ENCODE data around the gene SFMBT1.

The SFMBT1 gene, protein sequence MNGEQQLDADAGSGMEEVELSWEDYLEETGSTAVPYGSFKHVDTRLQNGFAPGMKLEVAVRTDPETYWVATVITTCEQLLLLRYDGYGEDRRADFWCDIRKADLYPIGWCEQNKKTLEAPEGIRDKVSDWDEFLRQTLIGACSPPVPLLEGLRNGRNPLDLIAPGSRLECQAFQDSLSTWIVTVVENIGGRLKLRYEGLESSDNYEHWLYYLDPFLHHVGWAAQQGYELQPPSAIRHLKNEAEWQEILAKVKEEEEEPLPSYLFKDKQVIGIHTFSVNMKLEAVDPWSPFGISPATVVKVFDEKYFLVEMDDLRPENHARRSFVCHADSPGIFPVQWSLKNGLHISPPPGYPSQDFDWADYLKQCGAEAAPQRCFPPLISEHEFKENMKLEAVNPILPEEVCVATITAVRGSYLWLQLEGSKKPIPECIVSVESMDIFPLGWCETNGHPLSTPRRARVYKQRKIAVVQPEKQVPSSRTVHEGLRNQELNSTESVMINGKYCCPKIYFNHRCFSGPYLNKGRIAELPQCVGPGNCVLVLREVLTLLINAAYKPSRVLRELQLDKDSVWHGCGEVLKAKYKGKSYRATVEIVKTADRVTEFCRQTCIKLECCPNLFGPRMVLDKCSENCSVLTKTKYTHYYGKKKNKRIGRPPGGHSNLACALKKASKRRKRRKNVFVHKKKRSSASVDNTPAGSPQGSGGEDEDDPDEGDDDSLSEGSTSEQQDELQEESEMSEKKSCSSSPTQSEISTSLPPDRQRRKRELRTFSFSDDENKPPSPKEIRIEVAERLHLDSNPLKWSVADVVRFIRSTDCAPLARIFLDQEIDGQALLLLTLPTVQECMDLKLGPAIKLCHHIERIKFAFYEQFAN

DNA sequence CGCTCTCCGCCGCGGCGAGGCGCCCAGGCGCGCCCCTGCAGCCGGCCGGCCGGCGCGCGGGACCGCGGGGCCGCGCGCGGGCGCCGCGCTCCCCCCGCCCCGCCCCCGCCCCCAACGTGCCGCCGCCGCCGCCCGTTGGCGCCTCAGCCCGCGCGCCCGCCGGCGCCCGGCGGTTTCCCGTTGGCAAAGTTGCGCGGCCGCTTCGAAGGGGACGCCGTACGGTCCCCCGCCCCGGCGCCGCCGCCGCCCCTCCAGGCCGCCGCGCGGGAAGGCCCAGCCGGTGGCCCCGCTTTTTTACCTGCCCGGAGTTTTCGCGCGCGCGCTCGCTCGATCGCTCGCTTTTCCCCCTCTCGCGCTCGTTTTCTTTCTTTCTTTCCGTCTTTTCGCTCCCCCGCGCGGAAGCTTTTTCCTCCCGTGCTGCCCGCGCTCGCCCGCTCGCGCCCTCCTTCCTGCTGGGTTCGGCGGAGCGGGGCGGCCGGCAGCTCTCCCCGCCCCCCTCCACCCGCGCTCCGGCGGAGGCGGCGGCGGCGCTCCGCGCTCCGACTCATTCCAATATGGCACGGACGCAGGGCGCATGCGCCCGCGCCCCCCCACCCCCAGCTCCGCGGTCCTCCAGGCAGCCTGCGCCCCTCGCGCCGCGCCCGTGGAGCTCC is at the start of gene SFMBT1:
TSS of gene SFMBT1 (minus strand) at position 556 of the 653 bp plus-strand sequence. CDS start 76,945 bp downstream, outside the sequence.
- Mint-ChIP-seq H3K4me1 (ENCODE audit: low read depth) (peaks cover 20% of the 10 kb centered on the region), H3K27me3 (peaks cover 30% of the 10 kb centered on the region), H3K27ac (peak within 1 kb of the TSS; percentile 95), H3K9me3 (no peaks in the 10 kb centered on the region), H3K36me3 (ENCODE audit: low read depth) (peaks cover 7% of the 10 kb centered on the region), H3K4me3 (peak within 1 kb of the TSS; percentile 97)
- intact Hi-C loops (cut with micrococcal nuclease): no loop called here

DNA sequence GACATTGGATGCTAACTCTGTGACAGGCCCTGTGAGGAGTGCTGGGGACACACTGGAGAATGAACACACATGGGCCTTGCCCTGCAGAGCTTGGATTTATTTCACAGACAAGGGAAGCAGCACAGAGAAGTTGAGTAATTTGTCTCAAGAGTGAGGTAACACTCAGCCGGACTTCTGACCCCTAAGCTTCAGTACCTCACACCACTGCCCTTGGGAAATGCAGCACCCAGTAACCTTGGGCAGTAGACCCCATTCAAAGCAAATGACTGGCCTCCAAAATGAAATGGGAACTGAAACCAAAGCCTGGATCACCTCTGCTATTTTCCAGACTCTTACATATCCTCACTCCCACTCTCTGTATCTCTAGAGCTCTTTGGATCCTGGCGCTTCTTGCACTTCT is 47.1 kb upstream of the SFMBT1 start:
- H3K4me1 Mint-ChIP-seq (ENCODE audit: low read depth): peaks cover 52% of the 10 kb centered on the region
- no peaks in the 10 kb centered on the region for H3K27me3 Mint-ChIP-seq
- intact Hi-C loops (cut with micrococcal nuclease): no loop called here
- no peak overlapping the region for H3K4me3 Mint-ChIP-seq
- H3K27ac Mint-ChIP-seq: peak overlapping the region; percentile 46
- no peaks in the 10 kb centered on the region for H3K9me3 Mint-ChIP-seq
- peaks cover 76% of the 10 kb centered on the region for H3K36me3 Mint-ChIP-seq (ENCODE audit: low read depth)

DNA sequence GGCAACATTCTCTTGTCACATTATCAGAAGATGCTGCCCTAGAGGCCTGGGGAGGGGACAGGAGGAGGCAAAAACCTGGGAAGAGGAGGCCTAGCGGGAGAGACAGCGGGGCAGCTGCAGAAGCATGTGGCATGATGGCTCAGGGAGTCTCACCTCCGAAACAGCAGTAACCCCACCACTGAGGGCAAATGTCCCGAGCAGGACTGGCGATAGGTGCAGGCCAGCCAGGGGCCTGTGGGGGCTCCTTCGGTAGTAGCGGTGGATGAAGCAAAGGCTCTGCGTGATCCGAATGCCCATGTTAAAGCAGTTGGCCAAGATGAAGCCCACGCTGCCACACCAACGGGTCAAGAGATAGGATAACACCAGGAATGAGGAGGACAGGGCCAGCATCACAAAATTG is 46.3 kb upstream of the SFMBT1 start:
- Mint-ChIP-seq H3K27ac (peak overlapping the region; percentile 71), H3K36me3 (ENCODE audit: low read depth) (peaks cover 76% of the 10 kb centered on the region), H3K9me3 (no peaks in the 10 kb centered on the region), H3K4me3 (no peak overlapping the region), H3K27me3 (no peaks in the 10 kb centered on the region), H3K4me1 (ENCODE audit: low read depth) (peaks cover 52% of the 10 kb centered on the region)
- intact Hi-C loops (cut with micrococcal nuclease): no loop called here

DNA sequence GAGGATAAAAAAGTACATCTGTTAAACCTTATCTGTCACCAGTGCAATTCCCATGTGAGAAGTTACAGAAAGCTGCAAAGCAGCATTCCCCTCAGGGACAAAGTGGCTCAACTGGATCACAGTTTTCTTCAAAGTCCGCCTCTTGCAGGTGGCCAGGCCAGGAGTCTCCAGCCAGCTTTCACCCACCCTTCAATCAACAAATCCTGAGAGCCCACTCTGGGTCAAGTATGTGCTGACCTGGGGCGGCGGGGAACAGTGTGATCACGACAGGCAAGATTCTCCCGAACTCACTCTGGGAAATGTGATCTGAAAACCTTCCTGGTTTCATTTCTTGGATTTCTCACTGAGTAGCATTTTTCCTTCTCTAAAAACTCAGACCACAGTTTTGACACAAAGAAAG is 45.1 kb upstream of the SFMBT1 start:
- Mint-ChIP-seq H3K27me3 (no peaks in the 10 kb centered on the region), H3K4me1 (ENCODE audit: low read depth) (peaks cover 52% of the 10 kb centered on the region), H3K9me3 (no peaks in the 10 kb centered on the region), H3K36me3 (ENCODE audit: low read depth) (peaks cover 77% of the 10 kb centered on the region), H3K4me3 (no peak overlapping the region), H3K27ac (peak overlapping the region; percentile 71)
- intact Hi-C loops (cut with micrococcal nuclease): no loop called here

DNA sequence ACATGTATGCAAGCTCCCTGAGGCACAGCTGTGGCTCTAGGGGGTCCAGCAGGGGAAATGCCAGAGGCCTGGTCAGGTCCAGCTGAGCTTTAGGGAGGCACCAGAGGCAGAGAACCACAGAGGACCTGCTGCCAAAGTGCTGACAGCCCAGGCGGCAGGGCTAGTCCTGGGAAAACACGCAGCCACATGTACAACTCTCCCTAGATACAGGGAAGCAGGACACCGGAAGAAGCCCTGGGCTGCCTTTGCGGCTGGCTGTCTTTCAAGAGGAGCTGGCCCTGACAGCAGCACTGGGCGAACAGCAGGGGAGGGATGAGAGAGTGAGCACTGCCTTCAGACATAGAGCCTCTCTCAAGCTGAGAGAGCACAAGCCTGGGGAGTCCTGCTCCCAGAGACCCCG is 43.6 kb upstream of the SFMBT1 start:
- Mint-ChIP-seq H3K4me3 (no peak overlapping the region), H3K9me3 (no peaks in the 10 kb centered on the region), H3K36me3 (ENCODE audit: low read depth) (peaks cover 72% of the 10 kb centered on the region), H3K27ac (peak overlapping the region; percentile 71), H3K27me3 (no peaks in the 10 kb centered on the region), H3K4me1 (ENCODE audit: low read depth) (peaks cover 52% of the 10 kb centered on the region)
- intact Hi-C loops (cut with micrococcal nuclease): no loop called here

DNA sequence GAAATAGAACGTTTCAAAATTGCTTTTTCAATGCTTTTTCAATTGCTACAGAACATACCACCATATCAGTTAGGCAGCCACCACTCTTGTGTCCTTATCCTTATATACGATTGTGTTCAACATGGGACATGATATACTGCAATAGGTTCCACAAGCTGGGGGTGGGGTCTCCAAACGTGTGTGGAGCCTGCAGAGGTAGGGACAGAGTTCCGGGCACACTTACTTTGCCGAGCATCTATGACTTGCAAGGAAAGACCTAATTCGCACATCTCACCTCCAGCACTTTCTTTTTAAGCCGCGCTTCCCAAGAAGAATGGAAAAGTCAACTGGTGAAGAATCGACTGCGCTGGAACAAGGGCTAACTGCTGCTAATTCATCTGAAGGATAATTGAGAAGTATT is 39.6 kb upstream of the SFMBT1 start:
- intact Hi-C loops (cut with micrococcal nuclease): no loop called here
- H3K27ac Mint-ChIP-seq: peak overlapping the region; percentile 22
- H3K4me3 Mint-ChIP-seq: no peak overlapping the region
- H3K9me3 Mint-ChIP-seq: no peaks in the 10 kb centered on the region
- peaks cover 13% of the 10 kb centered on the region for H3K4me1 Mint-ChIP-seq (ENCODE audit: low read depth)
- H3K27me3 Mint-ChIP-seq: no peaks in the 10 kb centered on the region
- peaks cover 63% of the 10 kb centered on the region for H3K36me3 Mint-ChIP-seq (ENCODE audit: low read depth)

DNA sequence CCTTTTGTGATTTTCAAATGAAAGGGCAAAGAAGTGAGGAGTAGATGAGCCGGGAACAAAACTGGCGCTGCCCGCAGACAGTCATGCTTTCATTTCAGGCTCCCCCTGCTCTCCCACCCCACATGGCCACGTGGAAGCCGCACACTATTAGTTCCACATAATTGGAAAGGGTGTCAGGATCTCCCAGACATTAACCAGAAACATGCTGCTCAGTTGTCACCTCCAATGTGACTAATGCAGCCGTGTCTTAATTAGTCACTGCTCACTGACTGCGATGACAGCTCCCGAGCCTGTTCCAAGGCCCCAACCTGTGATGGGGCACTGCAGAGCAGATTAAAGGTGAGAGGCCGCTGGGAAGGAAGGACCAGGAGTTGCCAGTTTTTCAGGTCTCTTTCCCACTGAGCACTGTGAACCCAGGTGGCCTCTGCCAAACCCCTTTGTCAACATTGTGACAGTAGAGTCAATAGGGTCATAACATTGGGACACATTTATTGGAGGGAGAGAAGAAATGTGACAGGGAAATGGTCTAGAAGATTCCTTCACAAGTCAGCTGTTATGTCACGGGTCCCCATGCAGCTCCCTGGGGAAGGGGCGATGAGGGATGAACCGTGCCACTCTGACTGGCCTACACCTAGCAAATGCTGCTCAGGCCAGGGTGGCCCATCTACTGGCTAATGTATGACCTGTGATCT is 38.6 kb upstream of the SFMBT1 start:
- Mint-ChIP-seq H3K4me3 (no peak overlapping the region), H3K9me3 (no peaks in the 10 kb centered on the region), H3K4me1 (ENCODE audit: low read depth) (peaks cover 2% of the 10 kb centered on the region), H3K27me3 (no peaks in the 10 kb centered on the region), H3K36me3 (ENCODE audit: low read depth) (peaks cover 54% of the 10 kb centered on the region), H3K27ac (no peak overlapping the region)
- intact Hi-C loops (cut with micrococcal nuclease): no loop called here

DNA sequence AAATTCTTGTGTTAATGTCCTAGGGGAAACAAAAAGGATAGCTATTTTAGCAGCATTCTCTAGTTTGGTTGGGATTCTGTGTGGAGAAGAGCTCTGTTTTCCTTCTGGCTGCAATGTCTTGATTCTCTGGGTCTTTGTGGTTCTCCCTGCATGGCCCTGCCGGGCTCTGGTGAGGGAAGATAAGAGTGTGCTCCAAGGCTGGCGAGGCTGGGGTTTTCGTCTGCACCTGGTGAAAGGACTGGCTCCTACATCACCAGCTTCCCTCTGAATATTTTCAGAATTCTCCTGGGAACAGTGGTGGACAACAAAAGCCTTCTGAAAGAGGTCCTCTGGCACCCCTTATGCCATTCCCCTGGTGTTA is 38.1 kb upstream of the SFMBT1 start:
- Mint-ChIP-seq H3K9me3 (no peaks in the 10 kb centered on the region), H3K4me3 (no peak overlapping the region), H3K27ac (no peak overlapping the region), H3K27me3 (no peaks in the 10 kb centered on the region), H3K36me3 (ENCODE audit: low read depth) (peaks cover 48% of the 10 kb centered on the region), H3K4me1 (ENCODE audit: low read depth) (no peaks in the 10 kb centered on the region)
- intact Hi-C loops (cut with micrococcal nuclease): no loop called here

DNA sequence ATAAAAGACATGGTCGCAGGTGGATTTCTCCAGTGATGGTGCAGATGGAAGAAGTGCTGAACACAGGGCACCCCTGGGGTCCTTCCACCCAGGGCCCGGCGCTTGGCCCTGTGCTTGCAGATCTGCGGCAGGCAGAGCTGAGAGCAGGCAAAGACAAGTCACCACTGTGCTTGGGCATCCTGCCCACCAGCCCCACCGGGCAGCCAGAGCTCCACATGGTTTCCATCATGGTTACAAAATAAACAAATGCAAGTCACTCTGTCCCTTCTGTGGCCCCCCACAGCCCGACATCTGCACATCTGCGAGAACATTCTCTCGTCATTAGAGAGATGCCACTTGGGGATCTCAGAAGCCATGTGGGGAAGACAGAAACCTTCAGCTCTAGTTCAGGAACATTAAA is 37.6 kb upstream of the SFMBT1 start:
- Mint-ChIP-seq H3K36me3 (ENCODE audit: low read depth) (peaks cover 44% of the 10 kb centered on the region), H3K27ac (no peak overlapping the region), H3K4me3 (no peak overlapping the region), H3K27me3 (no peaks in the 10 kb centered on the region), H3K9me3 (no peaks in the 10 kb centered on the region), H3K4me1 (ENCODE audit: low read depth) (no peaks in the 10 kb centered on the region)
- intact Hi-C loops (cut with micrococcal nuclease): no loop called here

DNA sequence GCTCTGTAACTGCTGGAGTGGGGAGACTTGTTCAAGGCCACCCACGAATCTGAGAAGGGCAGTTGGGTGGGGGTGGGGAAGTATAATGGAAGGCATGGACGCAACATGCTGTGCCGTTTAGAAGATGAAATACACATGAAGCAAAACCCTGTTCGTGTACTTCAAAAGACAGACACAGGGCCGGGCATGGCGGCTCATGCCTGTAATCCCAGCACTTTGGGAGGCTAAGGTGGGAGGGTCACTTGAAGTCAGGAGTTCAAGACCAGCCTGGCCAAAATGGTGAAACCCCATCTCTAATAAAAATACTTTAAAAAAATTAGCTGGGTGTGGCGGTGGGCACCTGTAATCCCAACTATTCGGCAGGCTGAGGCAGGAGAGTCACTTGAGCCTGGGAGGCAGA is 36.9 kb upstream of the SFMBT1 start:
- no peaks in the 10 kb centered on the region for H3K4me1 Mint-ChIP-seq (ENCODE audit: low read depth)
- no peaks in the 10 kb centered on the region for H3K9me3 Mint-ChIP-seq
- no peaks in the 10 kb centered on the region for H3K27me3 Mint-ChIP-seq
- intact Hi-C loops (cut with micrococcal nuclease): no loop called here
- H3K4me3 Mint-ChIP-seq: no peak overlapping the region
- no peak overlapping the region for H3K27ac Mint-ChIP-seq
- H3K36me3 Mint-ChIP-seq (ENCODE audit: low read depth): peaks cover 37% of the 10 kb centered on the region

DNA sequence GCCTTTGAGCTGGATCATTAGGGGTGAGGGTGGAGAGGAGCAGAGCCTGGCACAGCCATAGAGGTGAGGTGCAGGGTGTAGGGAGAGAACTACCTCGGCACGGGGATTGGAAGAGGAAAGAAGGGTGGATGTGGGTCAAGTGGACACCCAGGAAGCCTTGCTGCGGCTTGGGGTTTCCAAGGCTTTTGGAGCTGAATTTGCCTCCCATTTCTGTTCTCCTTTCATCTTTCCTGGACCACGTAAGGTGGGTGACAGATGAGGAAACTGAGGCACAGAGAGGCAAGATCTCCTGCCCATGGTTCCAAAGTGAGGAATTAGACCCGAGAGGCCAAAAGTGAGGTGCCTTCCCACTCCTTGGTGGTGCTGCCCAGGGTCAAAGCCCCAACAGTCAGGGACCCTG is 35.4 kb upstream of the SFMBT1 start:
- H3K4me1 Mint-ChIP-seq (ENCODE audit: low read depth): no peaks in the 10 kb centered on the region
- no peaks in the 10 kb centered on the region for H3K9me3 Mint-ChIP-seq
- H3K27me3 Mint-ChIP-seq: no peaks in the 10 kb centered on the region
- intact Hi-C loops (cut with micrococcal nuclease): no loop called here
- H3K36me3 Mint-ChIP-seq (ENCODE audit: low read depth): peaks cover 22% of the 10 kb centered on the region
- H3K27ac Mint-ChIP-seq: no peak overlapping the region
- no peak overlapping the region for H3K4me3 Mint-ChIP-seq

DNA sequence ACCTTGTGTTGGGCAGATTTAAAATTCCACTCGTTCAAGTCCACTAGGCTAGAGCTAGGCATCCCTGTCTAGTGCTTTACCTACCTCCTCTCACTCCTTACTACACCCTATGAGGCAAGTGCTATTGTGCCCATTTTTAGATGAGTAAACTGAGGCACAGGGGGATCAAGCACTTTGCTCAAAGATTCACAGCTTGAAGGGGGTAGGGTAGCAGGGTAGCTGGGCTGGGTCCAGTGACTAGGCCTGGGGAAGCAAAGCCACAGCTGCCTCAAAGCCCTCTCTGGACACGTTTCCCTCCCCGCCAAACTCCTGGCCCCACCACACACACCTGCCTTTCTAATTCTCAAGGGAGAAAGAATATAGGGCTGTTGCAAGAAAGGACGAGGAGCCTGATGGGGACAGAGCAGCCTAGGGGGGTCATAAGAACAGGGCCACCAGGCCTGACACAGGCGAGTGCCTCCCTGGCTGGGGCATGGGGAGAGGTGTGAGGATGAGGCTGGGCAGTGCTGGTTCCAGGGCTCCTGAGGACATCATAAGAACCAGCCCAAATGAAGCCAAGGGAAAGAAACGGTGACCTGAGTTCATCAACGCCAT is 34.8 kb upstream of the SFMBT1 start:
- Mint-ChIP-seq H3K27ac (no peak overlapping the region), H3K9me3 (no peaks in the 10 kb centered on the region), H3K36me3 (ENCODE audit: low read depth) (peaks cover 20% of the 10 kb centered on the region), H3K4me1 (ENCODE audit: low read depth) (peaks cover 3% of the 10 kb centered on the region), H3K27me3 (no peaks in the 10 kb centered on the region), H3K4me3 (no peak overlapping the region)
- intact Hi-C loops (cut with micrococcal nuclease): no loop called here

DNA sequence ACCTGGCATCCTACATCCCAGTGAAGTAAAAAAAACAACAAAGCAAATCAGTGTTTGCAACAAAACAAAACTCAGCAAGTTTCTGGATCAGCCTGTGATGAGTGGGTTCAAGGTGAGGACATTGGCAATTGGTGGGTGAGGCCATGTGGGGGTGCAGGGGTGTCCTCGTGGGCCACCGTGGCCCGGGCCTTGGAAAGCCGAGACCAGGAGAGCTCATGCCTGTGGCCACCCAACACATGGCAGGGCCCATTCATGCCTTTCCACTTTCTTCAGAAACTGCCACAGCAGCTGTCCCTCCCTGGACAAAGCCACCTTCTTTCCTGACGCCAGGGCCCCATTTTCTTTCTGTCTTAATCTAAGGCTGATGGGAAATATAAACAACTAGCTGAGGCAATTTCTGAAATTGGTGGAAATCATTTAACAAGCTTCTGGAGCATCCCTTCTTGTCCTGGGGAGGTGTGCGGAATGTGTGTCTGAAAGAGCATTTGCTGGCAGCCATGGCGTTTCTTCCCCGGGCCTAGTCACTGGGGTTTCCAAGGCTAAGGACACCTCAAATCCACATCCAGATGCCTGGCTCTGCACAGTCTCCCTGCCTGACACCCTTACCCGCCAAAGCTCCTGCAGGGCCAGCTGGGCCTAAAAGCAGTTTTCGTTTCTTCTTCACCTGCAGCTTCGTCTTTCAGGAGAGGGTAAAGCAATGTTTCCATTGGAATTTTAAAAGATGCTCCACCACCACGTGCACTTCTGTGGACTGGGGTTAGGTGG is 34.1 kb upstream of the SFMBT1 start:
- no peaks in the 10 kb centered on the region for H3K9me3 Mint-ChIP-seq
- H3K4me3 Mint-ChIP-seq: no peak overlapping the region
- H3K27me3 Mint-ChIP-seq: no peaks in the 10 kb centered on the region
- peaks cover 7% of the 10 kb centered on the region for H3K4me1 Mint-ChIP-seq (ENCODE audit: low read depth)
- H3K27ac Mint-ChIP-seq: no peak overlapping the region
- intact Hi-C loops (cut with micrococcal nuclease): no loop called here
- peaks cover 13% of the 10 kb centered on the region for H3K36me3 Mint-ChIP-seq (ENCODE audit: low read depth)
